Thyroid gland (tissue), 4 donors: ENCODE results near the gene CHI3L1. TPM values are rescaled to one million over a fixed set of nuclear protein-coding genes. Genes with fewer than 3 reads are reported as not detected.

Source experiments
- DNase-seq, 2 donors: peaks; one replicate each; pipeline ENCODE4 v3.0.0-alpha.2; 2019
- H3K27ac ChIP-seq, 3 donors: fragments of 200-600 bp; sonication (generic); 1 replicate in 2 of 3; 2 replicates in 1 of 3; pipeline ENCODE4 v1.5.1; 2016 to 2019; ENCODE audit warnings: mild to moderate bottlenecking in 1 of 3, moderate library complexity in 1 of 3
- H3K27me3 ChIP-seq: fragments of 200-600 bp; sonication (generic); one replicate; pipeline ENCODE4 v1.5.1; 2019
- H3K36me3 ChIP-seq, 2 donors: fragments of 200-600 bp; sonication (generic); one replicate each; pipeline ENCODE4 v1.5.1; 2016 to 2019
- H3K4me1 ChIP-seq, 2 donors: fragments of 200-600 bp; sonication (generic); one replicate each; pipeline ENCODE4 v1.5.1; 2017 to 2019
- H3K4me3 ChIP-seq, 3 donors: fragments of 200-600 bp; sonication (generic); replicated peaks in 1 of 3; 1 replicate in 2 of 3; 2 replicates in 1 of 3; pipeline ENCODE4 v1.5.1; 2016; ENCODE audit warnings: mild to moderate bottlenecking in 1 of 3
- H3K9me3 ChIP-seq: fragments of 200-600 bp; sonication (generic); one replicate; pipeline ENCODE4 v1.5.1; 2017
- POLR2A ChIP-seq, 2 donors: fragments of 450-650 bp; IDR thresholded peaks; one replicate each; pipeline ENCODE4 v1.6.1; 2017; ENCODE audit warnings: antibody characterized with exemption in 2 of 2, mild to moderate bottlenecking in 2 of 2, moderate library complexity in 1 of 2
- WGBS, 2 donors: methylation state at CpG; one replicate each; pipeline ENCODE4 v1.1.5; 2017; 5-methylcytosine and 5-hydroxymethylcytosine counted together
- intact Hi-C: fragments of 100-400 bp; cut with DNase I; formaldehyde crosslinking; loops from one replicate; pipeline ENCODE4 v1.15.1; 2023
- total RNA-seq, 4 donors: library from RNA; depleted of rRNA; stranded (reverse); fragments of >200 nt; gene quantifications; one replicate each; pipeline ENCODE4 v1.2.3, GENCODE V29; 2016
- TF ChIP-seq, protein P1 (sequence below), 6 experiments: fragments of 200-600 bp in 3 of 6; fragments of 450-650 bp in 3 of 6; sonication (generic) in 3 of 6; IDR thresholded peaks; one replicate each; pipeline ENCODE4 v1.5.1; 2016 to 2019; ENCODE audit warnings: antibody characterized with exemption in 6 of 6, mild to moderate bottlenecking in 2 of 6, inconsistent platforms in 1 of 6, moderate library complexity in 1 of 6

Gene CHI3L1
- total RNA-seq, 4 donors from 2014 or later, result 1.2 to 42.9 (median 4.4) TPM

DNA sequence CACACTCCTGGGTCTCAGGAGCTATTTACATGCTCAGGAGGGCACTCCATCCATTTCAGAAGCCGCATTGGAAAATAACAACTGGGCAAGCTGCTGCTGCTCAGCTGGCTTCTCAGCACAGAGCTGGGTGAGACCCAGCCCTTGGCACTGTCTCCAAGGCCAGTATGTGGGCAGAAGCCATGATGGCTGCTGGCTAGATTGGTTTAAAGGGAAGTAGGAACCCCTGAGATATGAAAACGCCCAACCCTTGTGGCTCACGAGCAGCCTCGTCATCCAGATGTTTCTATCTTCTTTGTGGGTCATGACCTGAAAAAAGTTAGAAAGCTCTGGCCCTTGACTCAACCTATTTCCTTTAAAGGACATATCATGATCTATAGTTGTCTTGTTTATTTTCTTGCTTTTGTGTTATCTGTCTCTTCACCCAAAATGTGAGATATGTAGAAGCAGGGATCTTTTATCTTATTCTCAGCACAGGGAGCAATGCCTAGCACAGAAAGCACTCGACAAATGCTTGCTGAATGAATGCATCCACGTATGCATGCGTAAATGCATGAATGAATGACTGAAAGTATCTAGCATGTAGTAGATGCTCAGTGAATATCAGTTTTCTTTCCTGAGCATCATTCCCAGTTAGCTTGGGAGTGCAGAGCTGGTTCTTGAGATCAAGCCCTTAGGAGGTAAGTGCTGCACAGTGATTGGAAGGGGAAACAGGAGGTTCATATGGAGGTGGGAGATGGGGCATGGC is 22.4 kb downstream of the CHI3L1 start:
- Histone ChIP-seq H3K27ac (no peak overlapping the region), H3K4me1 (peaks cover 4 to 8% of the 10 kb centered on the region in 2 donors), H3K27me3 (no peaks in the 10 kb centered on the region), H3K9me3 (no peaks in the 10 kb centered on the region), H3K4me3 (no peak overlapping the region), H3K36me3 (no peaks in the 10 kb centered on the region)
- 85 to 90% methylated on average over 6 to 7 of the region's 7 CpGs for WGBS, 2 donors
- intact Hi-C loops, result loop anchor here (5.0 kb wide), 1 partner anchor 42 kb away; no protein-coding TSS in a partner anchor
- DNase-seq, result no peak
- TF ChIP-seq, protein P1, sequence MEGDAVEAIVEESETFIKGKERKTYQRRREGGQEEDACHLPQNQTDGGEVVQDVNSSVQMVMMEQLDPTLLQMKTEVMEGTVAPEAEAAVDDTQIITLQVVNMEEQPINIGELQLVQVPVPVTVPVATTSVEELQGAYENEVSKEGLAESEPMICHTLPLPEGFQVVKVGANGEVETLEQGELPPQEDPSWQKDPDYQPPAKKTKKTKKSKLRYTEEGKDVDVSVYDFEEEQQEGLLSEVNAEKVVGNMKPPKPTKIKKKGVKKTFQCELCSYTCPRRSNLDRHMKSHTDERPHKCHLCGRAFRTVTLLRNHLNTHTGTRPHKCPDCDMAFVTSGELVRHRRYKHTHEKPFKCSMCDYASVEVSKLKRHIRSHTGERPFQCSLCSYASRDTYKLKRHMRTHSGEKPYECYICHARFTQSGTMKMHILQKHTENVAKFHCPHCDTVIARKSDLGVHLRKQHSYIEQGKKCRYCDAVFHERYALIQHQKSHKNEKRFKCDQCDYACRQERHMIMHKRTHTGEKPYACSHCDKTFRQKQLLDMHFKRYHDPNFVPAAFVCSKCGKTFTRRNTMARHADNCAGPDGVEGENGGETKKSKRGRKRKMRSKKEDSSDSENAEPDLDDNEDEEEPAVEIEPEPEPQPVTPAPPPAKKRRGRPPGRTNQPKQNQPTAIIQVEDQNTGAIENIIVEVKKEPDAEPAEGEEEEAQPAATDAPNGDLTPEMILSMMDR (IDR thresholded peaks at IDR 0.05), result no peak
- TF ChIP-seq POLR2A (IDR thresholded peaks at IDR 0.05), result no peak

DNA sequence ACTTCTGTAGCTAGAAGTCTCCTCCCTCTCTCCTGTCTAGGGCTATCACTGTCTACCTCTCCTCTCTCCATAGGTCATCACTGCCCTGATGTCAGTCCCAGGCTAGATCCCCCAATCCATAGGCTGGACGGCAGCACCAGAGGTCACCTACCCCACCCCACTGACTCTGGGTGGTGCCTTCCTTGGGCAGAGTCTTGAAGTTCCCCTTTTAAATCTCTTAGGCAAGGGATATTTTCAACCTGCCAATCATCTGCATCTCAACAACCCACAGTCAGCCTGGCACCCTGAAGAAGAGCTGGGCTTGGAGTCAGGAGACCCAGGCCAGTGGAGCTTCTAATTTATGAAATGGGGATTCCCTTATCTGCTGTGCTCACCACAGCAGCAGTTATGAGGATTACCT is 24.1 kb downstream of the CHI3L1 start:
- no peaks in the 10 kb centered on the region for H3K9me3 ChIP-seq
- H3K27me3 ChIP-seq, result no peaks in the 10 kb centered on the region
- H3K27ac ChIP-seq, result no peak overlapping the region
- H3K4me3 ChIP-seq, result no peak overlapping the region
- H3K36me3 ChIP-seq, result no peaks in the 10 kb centered on the region
- intact Hi-C loops, result loop anchor here (5.0 kb wide), 1 partner anchor 40 kb away; no protein-coding TSS in a partner anchor
- 83% methylated on average over 1 of the region's 1 CpG for WGBS, 2 donors
- DNase-seq, result no peak
- TF ChIP-seq POLR2A (IDR thresholded peaks at IDR 0.05), result no peak
- TF ChIP-seq, protein P1 (IDR thresholded peaks at IDR 0.05), result no peak
- peaks cover 4 to 8% of the 10 kb centered on the region in 2 donors for H3K4me1 ChIP-seq

DNA sequence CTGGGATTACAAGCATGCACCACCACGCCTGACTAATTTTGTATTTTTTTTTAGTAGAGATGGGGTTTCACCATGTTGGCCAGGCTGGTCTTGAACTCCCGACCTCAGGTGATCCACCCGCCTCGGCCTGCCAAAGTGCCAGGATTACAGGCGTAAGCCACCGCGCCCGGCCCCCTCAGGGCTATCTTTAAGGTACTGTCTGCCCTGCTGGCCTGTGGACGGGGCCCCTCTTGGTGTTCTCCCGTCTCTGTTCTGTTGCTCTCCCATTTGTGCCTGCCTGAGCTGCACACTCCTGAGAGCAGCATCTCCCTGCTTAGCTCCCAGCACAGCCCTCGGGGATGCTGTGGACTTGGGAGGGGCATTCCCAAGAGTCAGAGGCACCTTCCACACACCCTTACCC is 24.8 kb downstream of the CHI3L1 start:
- 89 to 93% methylated on average over 11 of the region's 11 CpGs for WGBS, 2 donors
- TF ChIP-seq, protein P1 (IDR thresholded peaks at IDR 0.05), result no peak
- TF ChIP-seq POLR2A (IDR thresholded peaks at IDR 0.05), result no peak
- Histone ChIP-seq H3K36me3 (no peaks in the 10 kb centered on the region), H3K4me3 (no peak overlapping the region), H3K4me1 (peaks cover 4 to 8% of the 10 kb centered on the region in 2 donors), H3K27ac (no peak overlapping the region), H3K27me3 (no peaks in the 10 kb centered on the region), H3K9me3 (no peaks in the 10 kb centered on the region)
- intact Hi-C loops, result loop anchor here (5.0 kb wide), 1 partner anchor 39 kb away; no protein-coding TSS in a partner anchor
- no peak for DNase-seq

DNA sequence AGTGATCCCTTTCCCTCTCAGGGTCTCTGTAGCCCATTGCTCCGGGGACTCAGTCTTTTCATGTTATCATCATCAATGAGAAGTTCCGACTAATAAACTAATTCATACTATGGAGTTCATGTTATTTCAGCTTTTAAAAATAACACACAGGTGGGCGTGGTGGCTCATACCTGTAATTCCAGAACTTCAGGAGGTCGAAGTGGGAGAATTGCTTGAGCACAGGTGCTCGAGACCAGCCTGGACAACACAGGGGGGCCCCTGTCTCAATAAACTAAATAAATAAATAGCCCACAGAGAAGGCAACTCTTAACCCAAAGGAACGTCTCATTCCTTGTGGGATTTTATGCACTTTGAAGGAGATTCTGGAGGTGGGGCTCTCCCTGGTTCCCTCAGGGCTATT is 25.3 kb downstream of the CHI3L1 start:
- no peak for TF ChIP-seq POLR2A (IDR thresholded peaks at IDR 0.05)
- TF ChIP-seq, protein P1 (IDR thresholded peaks at IDR 0.05), result no peak
- WGBS, 2 donors, result 50 to 52% methylated on average over 6 of the region's 6 CpGs
- H3K4me3 ChIP-seq, result no peak overlapping the region
- no peaks in the 10 kb centered on the region for H3K36me3 ChIP-seq
- no peaks in the 10 kb centered on the region for H3K27me3 ChIP-seq
- peaks cover 4 to 8% of the 10 kb centered on the region in 2 donors for H3K4me1 ChIP-seq
- H3K27ac ChIP-seq, result no peak overlapping the region
- H3K9me3 ChIP-seq, result no peaks in the 10 kb centered on the region
- intact Hi-C loops, result loop anchor here (5.0 kb wide), 1 partner anchor 39 kb away; no protein-coding TSS in a partner anchor
- no peak for DNase-seq

DNA sequence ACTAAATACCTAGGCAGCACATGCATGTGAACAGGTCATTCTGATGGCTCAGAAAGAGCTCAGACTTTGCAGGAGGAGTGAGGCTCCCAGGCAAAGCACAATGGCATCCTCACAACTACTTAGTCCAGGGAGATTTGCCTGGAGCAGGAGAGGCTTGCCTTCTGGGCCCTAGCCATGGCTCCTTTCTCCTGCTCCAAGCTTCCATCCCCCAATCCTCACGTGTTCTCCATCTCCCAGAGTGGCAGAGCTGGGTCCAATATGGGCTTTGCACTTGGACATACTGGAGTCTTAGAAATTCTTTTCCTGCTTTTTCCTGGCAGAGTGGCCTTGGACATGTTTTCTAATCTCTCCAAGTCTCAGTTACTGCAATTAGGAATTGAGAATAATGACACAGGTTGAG is 26.7 kb downstream of the CHI3L1 start:
- intact Hi-C loops, result loop anchor here (5.0 kb wide), 1 partner anchor 38 kb away; no protein-coding TSS in a partner anchor
- Histone ChIP-seq H3K27ac (no peak overlapping the region), H3K27me3 (no peaks in the 10 kb centered on the region), H3K4me1 (peaks cover 4 to 8% of the 10 kb centered on the region in 2 donors), H3K9me3 (no peaks in the 10 kb centered on the region), H3K4me3 (no peak overlapping the region), H3K36me3 (no peaks in the 10 kb centered on the region)
- 81 to 100% methylated on average over 1 of the region's 1 CpG for WGBS, 2 donors
- no peak for TF ChIP-seq POLR2A (IDR thresholded peaks at IDR 0.05)
- TF ChIP-seq, protein P1 (IDR thresholded peaks at IDR 0.05), result no peak
- DNase-seq, result no peak
